CD4-positive, alpha-beta T cell treated with Interleukin-17A for 1 hour (primary cell): ENCODE results near the gene LHFPL5.

Experiments used
- DNase-seq: peaks from one replicate; pipeline ENCODE4 v3.0.0-alpha.2; 2020

Gene LHFPL5

GRCh38 chr6:35804996-35805736 is at the start of gene LHFPL5:
Gene LHFPL5, plus strand, starts transcription at chr6:35805352. Its CDS starts 319 bp downstream, at chr6:35805671.
- peak; percentile 18 for DNase-seq

DNA sequence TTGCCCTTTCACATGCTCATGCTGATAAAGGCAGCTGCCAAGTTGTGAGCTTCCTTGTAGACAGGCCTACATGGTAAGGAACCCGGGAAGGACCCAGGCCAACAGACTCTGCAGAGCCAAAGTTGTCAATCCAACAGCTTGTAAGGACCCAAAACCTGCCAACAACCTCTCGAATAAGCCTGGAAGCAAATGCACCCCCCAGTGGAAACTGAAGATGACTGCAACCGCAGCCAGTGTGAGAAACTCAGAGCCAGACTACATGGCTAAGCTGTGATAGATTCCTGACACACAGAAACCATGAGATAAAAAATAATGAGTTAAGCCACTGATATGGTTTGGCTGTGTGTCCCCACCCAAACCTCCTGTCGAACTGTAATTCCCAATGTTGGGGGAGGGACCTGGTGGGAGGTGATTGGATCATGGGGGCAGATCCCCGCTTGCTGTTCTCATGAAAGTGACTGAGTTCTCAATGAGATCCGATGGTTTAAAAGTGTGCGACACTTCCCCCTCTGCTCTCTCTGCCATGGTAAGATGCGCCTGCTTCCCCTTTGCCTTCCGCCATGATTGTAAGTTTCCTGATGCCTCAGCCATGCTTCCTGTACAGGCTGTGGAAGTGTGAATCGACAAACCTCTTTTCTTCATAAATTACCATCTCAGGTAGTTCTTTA is 47.6 kb upstream of the LHFPL5 start:
- peak; percentile 10 for DNase-seq

DNA sequence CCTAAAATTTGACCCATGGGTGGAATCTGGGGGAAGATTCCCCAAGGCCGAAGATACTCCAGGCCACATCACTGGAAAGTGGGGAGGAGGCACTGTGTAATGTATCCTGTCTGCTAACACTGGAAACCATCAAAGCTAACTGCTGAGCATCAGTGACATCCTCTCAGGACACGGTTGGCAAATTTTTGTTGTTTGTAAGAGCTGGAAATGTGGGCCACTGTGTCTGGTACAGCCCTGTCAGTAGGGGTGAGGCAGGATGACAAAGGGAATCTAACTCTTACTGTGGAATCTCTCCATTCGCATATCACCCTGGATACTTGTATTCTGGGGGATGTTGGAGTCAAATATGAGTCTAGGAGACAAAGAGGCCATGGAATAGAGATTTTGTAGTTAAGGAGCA is 45.7 kb upstream of the LHFPL5 start:
- DNase-seq = no peak

GRCh38 chr6:35765739-35766138 is 39.4 kb upstream of the LHFPL5 start:
- DNase-seq = no peak

- DNase-seq = no peak
Observed at GRCh38 chr6:35769211-35769610, 35.9 kb upstream of the LHFPL5 start.

DNA sequence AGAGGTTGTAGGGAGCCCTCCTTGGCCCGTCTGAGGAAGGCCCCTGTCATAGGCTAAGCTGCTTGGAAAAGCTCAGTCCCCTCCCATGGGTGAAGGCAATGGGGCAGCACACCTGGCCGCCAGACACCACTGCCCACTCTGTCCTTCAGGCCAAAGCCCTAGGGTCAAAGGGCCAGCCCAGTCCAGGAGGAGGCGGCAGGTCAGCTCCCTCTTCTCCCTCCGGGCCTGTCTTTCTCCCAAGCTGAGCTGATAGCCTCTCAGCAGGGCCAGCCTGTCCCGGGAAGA is 33.9 kb upstream of the LHFPL5 start:
- no peak for DNase-seq

- no peak for DNase-seq
Observed at GRCh38 chr6:35774116-35774794, 30.9 kb upstream of the LHFPL5 start.

DNA sequence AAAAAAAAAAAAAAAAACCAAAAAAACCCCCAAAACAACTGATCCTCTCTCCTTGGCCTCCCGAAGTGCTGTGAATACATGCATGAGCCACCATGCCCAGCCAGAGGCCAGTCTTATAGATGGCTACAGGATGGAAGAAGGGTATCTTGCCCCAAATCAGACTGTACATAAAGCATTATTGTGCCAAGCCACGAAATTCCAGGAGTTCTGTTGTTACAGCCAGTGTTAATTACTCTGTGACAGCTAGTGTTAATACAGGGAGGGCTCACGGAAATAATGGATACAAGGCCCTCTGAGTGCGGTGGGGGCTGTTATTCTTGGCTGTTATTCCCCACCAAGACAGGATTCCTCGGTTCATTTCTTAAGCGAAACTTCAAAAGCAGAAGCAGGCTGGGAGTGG is 30.1 kb upstream of the LHFPL5 start:
- no peak for DNase-seq

GRCh38 chr6:35776364-35777215 is 28.6 kb upstream of the LHFPL5 start, which contains the start of gene CLPSL2:
Gene CLPSL2, plus strand, starts transcription at chr6:35776598. Its CDS starts 21 bp downstream, at chr6:35776619.
- DNase-seq = no peak

DNA sequence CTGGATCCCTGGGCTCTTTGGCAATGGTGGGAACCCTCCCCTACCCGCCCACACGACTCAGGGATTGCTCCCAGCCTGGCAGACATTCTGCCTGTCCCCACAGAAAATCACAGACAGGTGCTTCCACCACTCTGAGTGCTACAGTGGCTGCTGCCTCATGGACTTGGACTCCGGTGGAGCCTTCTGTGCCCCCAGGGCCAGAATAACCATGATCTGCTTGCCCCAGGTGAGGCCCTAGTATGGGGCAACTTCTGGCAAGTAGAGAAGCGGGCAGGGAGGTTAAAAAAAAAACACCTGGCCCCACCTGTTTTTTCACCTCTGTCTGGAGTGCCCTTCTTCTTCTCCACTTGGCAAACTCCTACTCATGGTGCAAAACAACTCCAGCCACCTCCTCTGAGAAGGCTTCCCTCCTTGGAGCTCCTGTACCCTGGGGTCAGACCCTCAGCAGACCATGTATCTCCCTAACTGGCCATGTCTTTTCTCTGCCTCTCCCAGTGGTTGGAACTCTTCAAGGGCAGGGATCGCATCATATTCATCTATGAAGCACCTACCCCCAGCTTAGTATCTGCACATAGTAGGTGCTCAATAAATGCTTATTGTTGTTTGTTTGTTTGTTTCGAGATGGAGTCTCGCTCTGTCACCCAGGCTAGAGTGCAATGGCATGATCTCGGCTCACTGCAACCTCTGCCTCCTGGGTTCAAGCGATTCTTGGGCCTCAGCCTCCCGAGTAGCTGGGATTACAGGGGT is 27.6 kb upstream of the LHFPL5 start:
- DNase-seq = no peak

GRCh38 chr6:35778437-35778836 is 26.7 kb upstream of the LHFPL5 start:
- no peak for DNase-seq

DNA sequence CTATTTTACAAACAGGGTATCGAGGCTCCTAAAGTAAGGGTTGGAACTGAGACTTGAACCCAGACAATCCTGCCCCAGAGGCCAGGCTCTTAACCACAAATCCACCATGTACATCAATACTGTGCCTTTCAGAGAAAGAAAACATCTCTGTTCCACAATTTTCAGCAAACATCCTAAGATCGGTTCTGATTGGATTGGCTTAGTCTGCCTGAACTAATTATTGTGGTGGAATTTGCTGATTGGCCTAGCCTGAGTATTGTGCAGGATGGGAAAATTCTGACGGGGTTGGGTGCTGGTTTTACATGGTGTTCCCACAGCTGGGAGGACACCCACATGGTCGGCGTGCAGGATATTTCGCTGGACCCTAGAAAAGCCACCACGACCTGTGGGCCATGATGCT is 24.4 kb upstream of the LHFPL5 start, which contains the start of gene CLPSL1:
TSS of gene CLPSL1 (plus strand) at position 301 of the 400 bp plus-strand sequence. CDS start at position 393, 92 bp downstream.
- DNase-seq = no peak

GRCh38 chr6:35781290-35781689 is 23.9 kb upstream of the LHFPL5 start:
- no peak for DNase-seq

GRCh38 chr6:35782424-35782823 is 22.7 kb upstream of the LHFPL5 start:
- no peak for DNase-seq

- DNase-seq = no peak
Observed at GRCh38 chr6:35784200-35784599, 21.0 kb upstream of the LHFPL5 start.

DNA sequence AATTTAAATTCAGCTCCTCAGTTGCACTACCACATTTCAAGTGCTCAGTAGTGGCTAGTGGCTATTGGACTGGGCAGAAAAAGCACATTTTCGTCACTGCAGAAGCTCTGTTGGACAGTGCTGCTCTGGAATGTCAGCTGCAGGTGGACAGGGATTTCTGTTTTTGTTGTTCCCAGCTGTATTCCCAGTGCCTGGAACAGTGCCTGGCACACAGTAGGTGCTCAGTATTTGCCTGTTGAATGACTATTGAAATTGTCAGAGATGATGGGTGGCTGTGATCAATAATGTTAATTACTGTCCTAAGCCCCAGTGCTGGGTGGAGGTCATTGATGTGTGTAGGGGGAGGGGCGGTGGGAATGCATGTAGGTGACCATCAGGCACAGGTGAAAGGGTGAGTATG is 18.9 kb upstream of the LHFPL5 start:
- no peak for DNase-seq

- DNase-seq = no peak
Observed at GRCh38 chr6:35786810-35787209, 18.3 kb upstream of the LHFPL5 start.

DNA sequence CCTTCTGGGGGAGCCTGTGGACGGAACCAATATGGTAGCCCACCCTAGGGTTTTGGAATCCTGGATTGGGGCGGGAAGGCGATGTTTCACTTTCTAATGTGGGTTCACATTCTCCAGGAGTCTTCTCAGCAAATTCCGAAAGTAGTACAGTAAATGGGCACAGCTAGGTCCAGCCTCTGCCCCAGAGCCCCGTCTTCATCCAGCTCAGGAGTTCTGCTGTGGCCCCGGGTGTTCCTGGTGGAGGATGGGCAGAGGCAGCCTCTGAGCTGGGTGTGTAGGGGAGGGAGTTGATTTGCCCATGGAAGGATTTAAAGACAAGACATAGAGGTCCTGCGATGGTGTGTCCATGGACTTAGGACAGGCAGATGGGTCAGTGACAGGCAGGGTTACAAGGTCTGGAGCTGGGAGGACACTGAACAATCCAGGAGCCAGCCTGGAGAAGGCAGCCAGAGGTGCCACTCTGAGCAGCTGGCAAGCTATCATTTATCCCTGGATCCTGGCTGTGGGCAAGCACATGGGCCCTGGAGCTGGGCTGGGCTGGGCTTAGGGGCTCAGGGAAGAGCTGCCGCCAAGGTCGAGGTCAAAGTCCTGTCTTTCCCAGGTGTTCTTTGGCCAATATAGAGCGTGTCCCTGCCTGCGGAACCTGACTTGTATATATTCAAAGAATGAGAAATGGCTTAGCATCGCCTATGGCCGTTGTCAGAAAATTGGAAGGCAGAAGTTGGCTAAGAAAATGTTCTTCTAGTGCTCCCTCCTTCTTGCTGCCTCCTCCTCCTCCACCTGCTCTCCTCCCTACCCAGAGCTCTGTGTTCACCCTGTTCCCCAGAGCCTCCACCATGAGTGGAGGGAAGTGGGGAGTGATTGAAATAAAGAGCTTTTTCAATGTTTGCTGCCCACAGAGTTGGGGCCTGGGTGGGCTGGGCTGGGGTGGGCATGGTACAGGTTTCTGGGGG is 17.6 kb upstream of the LHFPL5 start:
- no peak for DNase-seq

DNA sequence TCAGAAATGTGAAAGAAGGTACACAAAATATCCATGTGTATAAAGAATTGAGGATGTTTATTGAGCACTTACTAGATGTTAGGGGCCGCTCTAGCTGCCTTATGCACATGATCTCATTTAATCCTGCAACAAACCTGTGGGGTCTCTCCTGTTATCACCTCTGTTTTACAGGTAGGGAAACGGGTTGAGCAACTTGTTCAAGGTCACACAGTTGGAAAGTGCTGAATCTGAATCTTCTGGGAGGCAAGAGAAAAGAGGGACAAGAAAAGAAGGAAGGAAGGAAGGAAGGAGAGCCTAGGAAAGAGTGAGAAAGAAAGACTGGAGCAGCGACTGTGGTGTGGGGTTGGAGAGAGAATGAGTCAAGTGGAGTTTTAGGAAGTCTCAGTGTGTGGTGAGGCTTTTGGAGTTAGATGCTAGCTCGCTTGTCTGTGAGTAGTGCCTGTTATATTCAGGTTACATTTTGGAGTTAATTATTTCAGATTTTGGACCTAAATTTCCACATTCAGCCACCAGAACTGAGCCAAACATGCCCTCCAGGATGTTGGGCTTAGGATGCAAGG is 16.6 kb upstream of the LHFPL5 start:
- no peak for DNase-seq

DNA sequence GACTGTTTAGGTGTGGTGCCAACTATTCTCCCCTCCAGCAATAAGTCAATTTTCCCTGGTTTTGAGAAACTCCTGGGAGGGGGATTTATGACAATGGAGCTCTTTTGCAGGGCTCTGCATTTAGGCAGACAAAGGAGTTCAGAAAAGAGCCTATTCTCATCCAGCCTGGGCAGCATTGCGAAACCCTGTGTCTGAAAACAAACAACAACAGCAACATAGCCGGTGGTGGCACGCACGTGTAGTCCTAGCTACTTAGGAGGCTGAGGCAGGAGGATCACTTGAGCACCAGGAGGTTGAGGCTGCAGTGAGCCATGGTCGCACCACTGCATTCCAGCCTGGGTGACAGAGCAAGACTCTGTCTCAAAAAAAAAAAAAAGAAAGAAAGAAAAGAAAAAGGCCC is 14.5 kb upstream of the LHFPL5 start:
- no peak for DNase-seq
